Stimulated activated CD4-positive, alpha-beta T cell treated with anti-CD3 and anti-CD28 coated beads, Interleukin-12 subunit alpha, Interleukin-12 subunit beta, amount 100 ng/mL, for 4 hours (primary cell): ENCODE results near the gene DPP10.
"Not testable (repeated sequence)": the region's sequence is repeated elsewhere in the genome, so short reads cannot be mapped to it uniquely, and the experiment has no call there.

Experiments
- DNase-seq: peaks from one replicate; pipeline ENCODE4 v3.0.0-alpha.2; 2020

Gene DPP10

GRCh38 chr2:114729026-114729425, 286.6 kb downstream of the DPP10 start:
- DNase-seq, result no peak

GRCh38 chr2:114735126-114735525, 292.7 kb downstream of the DPP10 start:
- DNase-seq, result no peak

- no peak for DNase-seq
Observed at GRCh38 chr2:114742245-114742644, 299.8 kb downstream of the DPP10 start.

- DNase-seq, result no peak
Observed at GRCh38 chr2:114745700-114746099, 303.3 kb downstream of the DPP10 start.

- not testable (repeated sequence) for DNase-seq
Observed at GRCh38 chr2:114748175-114748574, 305.7 kb downstream of the DPP10 start.

- no peak for DNase-seq
Observed at GRCh38 chr2:114752425-114752824, 310.0 kb downstream of the DPP10 start.

GRCh38 chr2:114753145-114753544, 310.7 kb downstream of the DPP10 start:
- DNase-seq, result no peak

- no peak for DNase-seq
Observed at GRCh38 chr2:114754907-114755563, 312.6 kb downstream of the DPP10 start.

GRCh38 chr2:114762376-114762775, 319.9 kb downstream of the DPP10 start:
- no peak for DNase-seq

GRCh38 chr2:114762986-114763385, 320.5 kb downstream of the DPP10 start:
- DNase-seq, result no peak

GRCh38 chr2:114769110-114769509, 326.7 kb downstream of the DPP10 start:
- DNase-seq, result no peak

- no peak for DNase-seq
Observed at GRCh38 chr2:114769991-114770390, 327.6 kb downstream of the DPP10 start.

GRCh38 chr2:114784046-114784445, 341.6 kb downstream of the DPP10 start:
- DNase-seq, result no peak

- DNase-seq, result no peak
Observed at GRCh38 chr2:114784890-114785583, 342.6 kb downstream of the DPP10 start.

GRCh38 chr2:114786901-114787300, 344.5 kb downstream of the DPP10 start:
- no peak for DNase-seq

- DNase-seq, result no peak
Observed at GRCh38 chr2:114787486-114787885, 345.0 kb downstream of the DPP10 start.

- no peak for DNase-seq
Observed at GRCh38 chr2:114789989-114790388, 347.5 kb downstream of the DPP10 start.

- DNase-seq, result no peak
Observed at GRCh38 chr2:114797540-114797939, 355.1 kb downstream of the DPP10 start.

- no peak for DNase-seq
Observed at GRCh38 chr2:114797942-114798341, 355.5 kb downstream of the DPP10 start.

- no peak for DNase-seq
Observed at GRCh38 chr2:114800371-114800770, 357.9 kb downstream of the DPP10 start.

- DNase-seq, result no peak
Observed at GRCh38 chr2:114805195-114805594, 362.8 kb downstream of the DPP10 start.

- DNase-seq, result no peak
Observed at GRCh38 chr2:114810092-114810491, 367.7 kb downstream of the DPP10 start.

GRCh38 chr2:114812261-114812660, 369.8 kb downstream of the DPP10 start:
- DNase-seq, result no peak

- DNase-seq, result no peak
Observed at GRCh38 chr2:114814355-114814754, 371.9 kb downstream of the DPP10 start.

GRCh38 chr2:114821055-114821454, 378.6 kb downstream of the DPP10 start:
- no peak for DNase-seq
